ENCODE results near the gene EPHA8.

The EPHA8 gene

DNA sequence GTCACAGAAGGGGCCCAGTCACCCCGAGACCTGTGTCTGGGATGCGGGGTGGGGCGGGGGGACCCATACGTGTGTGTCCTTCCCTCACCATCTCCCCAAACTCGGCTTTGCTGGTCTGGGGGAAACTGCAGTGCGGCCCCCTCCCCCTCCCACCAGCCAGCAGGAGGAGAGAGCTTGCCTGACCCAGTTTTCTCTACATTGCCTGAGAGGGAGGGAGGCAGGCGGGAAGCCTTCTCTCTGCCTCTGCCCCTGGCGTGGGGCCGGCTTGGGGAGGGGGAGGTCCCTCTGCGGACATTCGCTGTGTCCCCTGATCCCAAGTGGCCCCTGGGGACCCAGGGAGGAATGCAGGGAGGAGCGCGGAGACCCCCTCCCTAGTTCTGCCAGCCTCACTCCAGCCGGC, 3.9 kb downstream of the EPHA8 start:
- H3K4me3 ChIP-seq (ENCODE audit: low read length): no peak overlapping the region
- TF ChIP-seq ZNF274 (IDR thresholded peaks at IDR 0.05; ENCODE audit: low read depth, low read length): no peak

GRCh38 chr1:22567994-22568393, 4.7 kb downstream of the EPHA8 start:
- no peak for TF ChIP-seq ZNF274 (IDR thresholded peaks at IDR 0.05; ENCODE audit: low read depth, low read length)
- no peak overlapping the region for H3K4me3 ChIP-seq (ENCODE audit: low read length)

GRCh38 chr1:22569269-22569668, 6.0 kb downstream of the EPHA8 start:
- no peak overlapping the region for H3K4me3 ChIP-seq (ENCODE audit: low read length)
- no peak for TF ChIP-seq ZNF274 (IDR thresholded peaks at IDR 0.05; ENCODE audit: low read depth, low read length)

DNA sequence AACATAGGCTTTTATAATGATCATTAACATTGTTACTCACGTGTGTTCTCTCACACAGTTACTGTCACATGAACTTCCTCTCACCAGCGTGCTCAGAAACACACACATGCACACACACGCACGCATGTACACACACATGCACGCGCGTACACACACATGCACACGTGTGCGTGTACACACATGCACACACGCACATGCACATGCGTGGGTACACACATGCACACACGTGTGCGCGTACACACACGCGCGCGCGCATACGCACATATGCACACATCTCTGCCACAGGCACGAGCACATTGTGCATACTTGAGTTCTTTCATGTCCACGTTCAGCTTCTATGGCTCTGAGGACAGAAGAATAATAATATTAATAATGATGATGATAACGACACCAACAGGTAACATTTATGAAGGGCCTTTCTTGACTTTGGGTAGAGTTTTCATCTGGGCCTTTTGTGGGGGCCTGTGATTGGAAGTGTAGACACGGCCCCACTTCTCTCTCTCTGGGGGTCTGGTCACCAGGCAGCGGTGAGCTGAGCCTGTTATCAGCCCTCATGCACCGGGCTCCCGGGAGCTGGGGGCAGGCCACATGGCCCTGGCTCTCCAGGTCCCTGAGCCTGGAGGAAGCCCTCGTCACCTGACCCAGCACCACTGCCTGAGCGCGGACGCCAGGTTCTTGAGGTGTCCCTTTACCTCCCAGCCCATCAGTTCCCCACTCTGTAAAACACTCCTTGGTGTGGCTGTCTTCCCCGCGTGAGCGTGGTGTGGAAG, 7.0 kb downstream of the EPHA8 start:
- no peak overlapping the region for H3K4me3 ChIP-seq (ENCODE audit: low read length)
- TF ChIP-seq ZNF274 (IDR thresholded peaks at IDR 0.05; ENCODE audit: low read depth, low read length): no peak

- H3K4me3 ChIP-seq (ENCODE audit: low read length): no peak overlapping the region
- TF ChIP-seq ZNF274 (IDR thresholded peaks at IDR 0.05; ENCODE audit: low read depth, low read length): no peak
Observed at GRCh38 chr1:22572818-22573217, 9.5 kb downstream of the EPHA8 start.

GRCh38 chr1:22573237-22573636, 9.9 kb downstream of the EPHA8 start:
- no peak for TF ChIP-seq ZNF274 (IDR thresholded peaks at IDR 0.05; ENCODE audit: low read depth, low read length)
- no peak overlapping the region for H3K4me3 ChIP-seq (ENCODE audit: low read length)

- no peak for TF ChIP-seq ZNF274 (IDR thresholded peaks at IDR 0.05; ENCODE audit: low read depth, low read length)
- no peak overlapping the region for H3K4me3 ChIP-seq (ENCODE audit: low read length)
Observed at GRCh38 chr1:22575532-22576149, 12.4 kb downstream of the EPHA8 start.

DNA sequence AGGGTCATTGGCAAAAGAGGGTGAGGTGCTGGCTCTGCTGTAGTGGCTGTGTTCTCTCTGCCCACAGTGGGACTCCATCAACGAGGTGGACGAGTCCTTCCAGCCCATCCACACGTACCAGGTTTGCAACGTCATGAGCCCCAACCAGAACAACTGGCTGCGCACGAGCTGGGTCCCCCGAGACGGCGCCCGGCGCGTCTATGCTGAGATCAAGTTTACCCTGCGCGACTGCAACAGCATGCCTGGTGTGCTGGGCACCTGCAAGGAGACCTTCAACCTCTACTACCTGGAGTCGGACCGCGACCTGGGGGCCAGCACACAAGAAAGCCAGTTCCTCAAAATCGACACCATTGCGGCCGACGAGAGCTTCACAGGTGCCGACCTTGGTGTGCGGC, 12.9 kb downstream of the EPHA8 start:
- TF ChIP-seq ZNF274 (IDR thresholded peaks at IDR 0.05; ENCODE audit: low read depth, low read length): no peak
- no peak overlapping the region for H3K4me3 ChIP-seq (ENCODE audit: low read length)

GRCh38 chr1:22576617-22577016, 13.3 kb downstream of the EPHA8 start:
- TF ChIP-seq ZNF274 (IDR thresholded peaks at IDR 0.05; ENCODE audit: low read depth, low read length): no peak
- H3K4me3 ChIP-seq (ENCODE audit: low read length): no peak overlapping the region

GRCh38 chr1:22578732-22579361, 15.6 kb downstream of the EPHA8 start:
- H3K4me3 ChIP-seq (ENCODE audit: low read length): no peak overlapping the region
- no peak for TF ChIP-seq ZNF274 (IDR thresholded peaks at IDR 0.05; ENCODE audit: low read depth, low read length)

DNA sequence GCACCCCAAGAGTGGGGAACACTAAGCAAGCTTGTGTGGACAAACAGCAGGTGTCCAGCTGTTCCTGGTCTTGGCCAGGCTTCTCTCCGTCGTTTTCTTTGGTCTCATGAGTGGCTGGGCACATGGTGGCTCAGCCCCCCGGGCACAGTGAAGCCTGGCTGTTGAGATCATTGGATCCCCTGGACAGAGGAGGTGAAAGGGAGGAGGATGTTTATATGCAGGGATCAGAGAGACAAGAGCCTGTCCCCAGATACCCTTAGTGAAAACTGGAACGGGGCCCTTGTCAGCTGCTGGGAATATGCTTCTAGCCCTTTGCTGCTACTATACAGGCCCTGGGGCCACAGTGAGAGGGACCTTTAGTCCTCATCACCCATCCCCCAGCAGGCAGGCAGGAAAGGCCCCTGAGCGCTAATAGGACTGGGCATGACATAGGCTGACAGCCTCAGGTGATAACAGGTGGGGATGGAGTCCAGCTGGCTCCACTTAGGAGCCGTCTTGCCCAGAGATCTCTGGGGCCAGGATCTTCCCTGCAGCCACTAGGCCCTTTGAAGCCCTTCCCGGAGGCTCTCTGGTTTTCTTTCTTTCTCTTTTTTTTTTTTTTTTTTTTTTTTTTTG, 16.4 kb downstream of the EPHA8 start:
- TF ChIP-seq ZNF274 (IDR thresholded peaks at IDR 0.05; ENCODE audit: low read depth, low read length): no peak
- H3K4me3 ChIP-seq (ENCODE audit: low read length): no peak overlapping the region

DNA sequence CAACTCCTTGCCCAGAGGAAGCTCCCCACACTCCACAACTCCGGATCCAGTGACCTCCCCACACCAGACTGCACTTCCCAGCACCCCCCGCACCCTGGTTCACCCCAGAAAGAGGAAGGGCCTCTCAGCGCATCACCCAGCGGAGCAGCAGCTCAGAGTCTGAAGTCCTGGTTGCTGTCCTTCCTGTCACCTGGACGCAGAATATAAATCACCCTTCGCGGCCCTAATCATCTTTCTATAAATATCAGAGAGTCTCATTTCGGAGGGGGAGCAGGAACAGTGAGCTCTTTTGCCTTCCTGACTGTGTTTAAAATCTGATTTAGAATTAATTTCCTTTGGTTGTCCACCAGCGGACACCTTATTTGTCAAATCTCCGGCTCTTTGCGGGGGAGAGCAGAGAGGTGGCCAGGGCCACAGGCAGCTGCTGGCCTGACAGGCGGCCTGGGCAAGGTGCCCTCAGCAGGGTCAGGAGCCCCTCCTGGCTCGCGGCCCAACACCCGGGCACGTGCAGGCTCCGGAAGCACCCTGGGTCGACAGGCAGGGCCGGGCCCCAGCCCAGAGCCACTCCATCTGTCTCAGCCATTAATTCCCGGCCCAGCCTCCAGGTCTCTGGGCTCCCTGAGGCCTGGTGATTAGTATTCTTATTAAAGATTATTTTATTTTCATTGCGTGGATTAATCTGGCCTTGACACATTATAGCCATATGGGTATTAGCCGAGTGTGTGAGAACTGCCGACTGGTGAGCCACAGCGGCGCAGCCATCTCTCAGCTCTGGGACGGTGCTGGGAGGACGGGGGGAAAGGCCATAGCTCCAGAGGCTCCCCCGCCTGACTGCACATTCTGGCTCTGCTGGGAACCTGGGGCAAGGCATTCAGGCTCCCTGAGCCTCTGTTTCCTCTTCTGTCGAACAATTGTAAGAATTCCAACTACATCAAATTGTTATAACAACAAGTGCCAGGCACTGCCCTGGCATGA, 19.7 kb downstream of the EPHA8 start:
- no peak overlapping the region for H3K4me3 ChIP-seq (ENCODE audit: low read length)
- TF ChIP-seq ZNF274 (IDR thresholded peaks at IDR 0.05; ENCODE audit: low read depth, low read length): no peak

- H3K4me3 ChIP-seq (ENCODE audit: low read length): no peak overlapping the region
- TF ChIP-seq ZNF274 (IDR thresholded peaks at IDR 0.05; ENCODE audit: low read depth, low read length): no peak
Observed at GRCh38 chr1:22584001-22584562, 20.8 kb downstream of the EPHA8 start.

Measured in GM08714 (cell line).